DMS114 treated with DMSO at 0.1 percent for 48 hours (cell line): ENCODE measurements around the gene SLC6A11.
A peak's percentile ranks its signal among the peaks of the same experiment; 100 is the strongest.

Experiments
- DNase-seq: peaks from one replicate; lab custom pipeline; 2025; ENCODE audit not compliant: unreplicated experiment; lab: John Stamatoyannopoulos, UW

Gene SLC6A11

GRCh38 chr3:10883478-10884234 is 67.6 kb downstream of the SLC6A11 start:
- peak; percentile 2 for DNase-seq

GRCh38 chr3:10887015-10887414 is 71.0 kb downstream of the SLC6A11 start:
- no peak for DNase-seq

DNA sequence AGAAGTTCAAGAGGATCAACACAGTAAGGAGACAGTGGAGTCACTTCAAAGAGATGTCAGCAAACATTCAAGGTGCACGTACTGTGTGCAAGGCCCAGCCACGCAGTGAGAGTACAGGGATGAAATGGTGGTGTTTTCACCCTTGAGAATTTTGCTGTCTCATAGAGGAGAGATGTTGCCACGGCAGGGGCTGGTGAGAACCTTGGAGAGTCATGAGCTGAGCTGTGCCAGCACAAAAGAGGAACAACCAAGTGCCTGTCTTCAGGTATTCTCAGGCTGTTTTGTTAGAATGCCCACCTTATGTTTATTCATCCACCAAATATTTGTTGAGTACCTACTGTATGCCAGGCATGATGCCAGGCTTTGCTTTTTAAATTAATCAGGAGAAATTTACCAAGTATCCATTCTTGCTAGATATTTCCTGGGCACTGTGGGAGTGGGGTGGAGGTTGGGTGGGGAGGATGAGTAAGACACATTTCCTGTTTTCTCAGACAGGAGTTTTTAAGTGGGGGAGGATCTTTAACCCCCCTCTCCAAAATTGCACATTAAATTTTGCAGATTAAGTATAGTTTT is 72.6 kb downstream of the SLC6A11 start:
- DNase-seq = no peak

GRCh38 chr3:10889206-10889960 is 73.4 kb downstream of the SLC6A11 start:
- DNase-seq = no peak

DNA sequence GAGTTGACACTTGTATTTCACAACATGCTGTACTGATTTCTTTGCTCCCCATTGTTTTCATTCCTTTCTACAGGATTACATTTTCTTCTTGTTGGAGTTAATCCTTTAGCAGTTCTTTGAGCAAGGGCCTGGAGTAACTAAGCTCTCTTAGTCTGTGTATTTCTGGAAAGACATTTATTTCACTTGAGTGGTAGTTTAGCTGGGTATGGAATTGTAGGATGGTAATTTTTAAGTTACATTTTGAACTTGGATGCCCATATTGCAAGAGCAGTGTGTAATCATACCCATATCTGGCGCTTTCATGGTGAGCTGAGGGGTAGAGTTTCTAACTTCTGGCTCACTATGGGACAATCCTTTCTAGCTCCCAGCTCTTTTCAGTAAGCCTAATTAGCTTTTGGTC is 74.6 kb downstream of the SLC6A11 start:
- DNase-seq = no peak

GRCh38 chr3:10892622-10893021 is 76.6 kb downstream of the SLC6A11 start:
- no peak for DNase-seq

DNA sequence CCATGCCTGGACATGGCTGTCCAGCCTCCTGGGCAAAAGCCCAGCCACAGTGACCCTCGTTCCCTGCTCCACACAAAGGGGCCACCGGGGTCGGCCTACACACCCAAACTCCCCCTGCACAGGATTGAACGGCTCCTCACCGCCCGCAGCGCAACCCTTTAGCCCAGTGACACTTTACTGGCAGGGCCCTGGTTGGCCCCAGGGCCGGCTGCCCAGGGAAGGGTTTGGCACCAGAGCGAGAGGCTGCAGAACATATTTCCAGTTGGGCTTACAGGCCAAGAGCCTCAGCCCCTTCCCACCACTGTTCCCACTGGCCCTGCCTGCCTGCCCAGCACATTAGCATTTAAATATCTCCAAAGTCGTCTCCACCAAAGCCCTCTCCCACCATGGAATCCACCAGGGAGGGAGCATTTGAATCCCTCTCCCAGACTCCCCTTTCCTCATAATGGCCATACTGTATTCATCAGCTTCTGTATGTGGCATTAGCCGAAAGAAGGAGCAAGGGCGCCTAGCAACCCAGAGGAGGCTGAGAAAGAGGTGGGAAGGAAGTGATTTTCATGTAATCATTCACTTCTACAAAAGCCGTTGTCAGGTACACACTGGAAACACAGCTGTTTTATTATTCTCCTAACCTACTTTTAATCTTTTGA is 85.4 kb downstream of the SLC6A11 start:
- DNase-seq = no peak

- DNase-seq = no peak
Measured at GRCh38 chr3:10907262-10907661, 91.2 kb downstream of the SLC6A11 start.

- no peak for DNase-seq
Measured at GRCh38 chr3:10910367-10910766, 94.3 kb downstream of the SLC6A11 start.

DNA sequence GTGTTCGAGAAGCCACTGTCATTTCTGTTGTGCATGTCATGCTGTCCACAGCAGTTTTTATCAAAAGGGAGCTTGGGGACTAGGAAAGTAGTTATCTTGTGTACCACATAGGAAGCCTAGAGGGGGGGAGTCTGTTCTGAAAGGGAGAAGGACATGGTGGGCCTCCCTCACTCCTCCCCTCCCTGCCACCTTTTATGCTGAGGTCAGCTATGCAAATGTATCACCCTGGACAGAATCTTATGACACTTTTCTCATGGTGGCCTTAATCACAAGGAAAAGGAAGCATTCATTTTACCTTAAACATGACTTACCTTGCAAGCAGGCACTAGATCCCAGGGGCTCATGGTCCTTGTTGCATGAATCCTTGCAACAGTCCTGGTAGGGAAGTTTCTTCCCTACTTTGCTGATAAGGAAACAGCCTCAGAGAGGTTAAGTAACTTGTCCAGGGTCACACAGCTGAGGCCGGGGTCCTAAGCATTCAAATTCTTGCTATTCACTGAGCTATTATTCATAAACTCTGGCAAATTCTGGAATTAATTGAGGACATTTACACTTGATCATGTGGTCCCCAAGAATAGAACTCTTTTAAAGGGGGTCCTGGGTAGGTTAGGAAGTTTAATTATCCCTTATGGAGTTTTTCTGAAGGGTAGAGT is 95.4 kb downstream of the SLC6A11 start:
- DNase-seq = no peak

- no peak for DNase-seq
Measured at GRCh38 chr3:10912786-10913185, 96.8 kb downstream of the SLC6A11 start.

GRCh38 chr3:10915376-10915775 is 99.3 kb downstream of the SLC6A11 start:
- no peak for DNase-seq

GRCh38 chr3:10917176-10917575 is 101.1 kb downstream of the SLC6A11 start:
- no peak for DNase-seq

- DNase-seq = no peak
Measured at GRCh38 chr3:10918011-10918410, 102.0 kb downstream of the SLC6A11 start.

DNA sequence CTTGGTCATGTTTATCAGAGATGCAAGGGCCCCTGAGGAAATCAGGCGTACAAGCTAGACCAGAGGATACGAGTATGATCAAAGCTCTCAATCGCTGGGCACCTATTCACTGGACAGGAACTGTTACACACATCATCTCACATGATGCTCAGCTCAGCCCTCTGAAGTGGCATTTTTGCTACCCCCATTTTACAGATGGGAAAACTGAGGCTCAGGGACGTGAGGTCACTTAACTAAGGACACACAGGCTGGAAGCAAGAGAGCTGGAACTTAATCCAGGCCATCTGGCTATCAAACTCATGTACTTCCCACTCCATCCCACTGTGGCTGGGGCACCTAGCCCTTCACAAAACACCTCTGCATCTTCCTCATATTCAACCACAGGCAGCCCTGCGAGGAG is 103.6 kb downstream of the SLC6A11 start:
- no peak for DNase-seq

DNA sequence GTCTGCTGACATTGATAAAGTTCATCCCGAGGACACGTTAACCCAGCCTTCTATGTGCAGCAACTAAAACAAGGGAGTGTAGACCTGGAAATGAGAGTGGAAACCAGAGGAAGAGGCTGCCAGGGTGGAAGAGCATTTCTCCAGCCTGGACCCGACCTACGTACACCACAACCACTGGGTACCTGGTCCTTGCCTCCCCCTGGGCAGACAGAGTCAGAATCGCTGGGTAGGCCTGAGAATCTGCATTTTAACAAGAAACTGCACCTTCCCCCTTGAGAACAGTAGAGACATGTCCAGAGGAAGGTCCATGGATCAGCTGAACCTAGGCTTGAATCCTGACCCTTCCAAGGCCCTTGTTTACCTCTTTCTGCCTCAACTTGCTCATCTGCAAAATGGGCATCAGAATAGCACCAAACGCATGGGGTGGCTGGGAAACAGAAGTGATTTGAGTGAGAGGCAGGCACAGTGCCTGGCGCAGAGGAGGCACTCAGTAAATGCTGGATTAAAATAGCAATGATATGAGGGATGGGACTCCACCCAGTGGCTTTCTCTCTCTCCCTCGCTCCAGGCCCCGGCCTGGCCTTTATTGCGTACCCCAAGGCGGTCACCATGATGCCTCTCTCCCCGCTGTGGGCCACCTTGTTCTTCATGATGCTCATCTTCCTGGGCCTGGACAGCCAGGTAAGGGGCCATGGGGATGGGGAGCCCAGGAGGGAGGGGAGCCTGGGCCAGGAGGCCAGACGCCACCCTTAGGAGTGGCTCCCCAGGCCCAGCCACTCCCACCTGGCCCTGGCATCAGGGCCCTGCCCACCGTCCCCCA is 109.6 kb downstream of the SLC6A11 start:
- no peak for DNase-seq

DNA sequence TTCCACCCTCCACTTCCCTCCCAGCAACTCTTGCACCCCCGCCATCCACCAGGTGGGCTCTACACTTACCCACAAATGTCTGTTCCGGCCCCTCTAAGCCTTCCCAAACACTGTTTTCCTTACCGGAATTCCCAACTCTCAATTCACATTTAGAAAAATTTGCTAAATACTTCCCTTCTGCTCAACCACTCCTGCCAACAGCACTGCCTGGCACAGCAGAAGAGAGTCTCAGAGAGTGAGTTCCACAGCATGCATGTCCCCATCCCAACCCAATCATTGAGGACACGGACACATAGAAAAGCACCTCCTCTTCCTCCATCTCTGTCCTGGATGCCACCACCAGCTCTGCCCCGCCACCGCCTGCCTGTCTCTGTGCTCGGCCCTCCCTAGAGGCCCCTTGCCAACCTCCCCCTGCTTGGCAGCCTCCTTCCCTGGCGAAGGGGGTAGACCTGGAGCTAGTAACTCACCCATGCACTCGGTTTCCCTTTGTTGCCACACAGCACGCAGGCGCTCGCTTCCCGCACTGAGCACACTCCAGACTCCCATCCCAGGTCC is 110.3 kb downstream of the SLC6A11 start:
- no peak for DNase-seq

DNA sequence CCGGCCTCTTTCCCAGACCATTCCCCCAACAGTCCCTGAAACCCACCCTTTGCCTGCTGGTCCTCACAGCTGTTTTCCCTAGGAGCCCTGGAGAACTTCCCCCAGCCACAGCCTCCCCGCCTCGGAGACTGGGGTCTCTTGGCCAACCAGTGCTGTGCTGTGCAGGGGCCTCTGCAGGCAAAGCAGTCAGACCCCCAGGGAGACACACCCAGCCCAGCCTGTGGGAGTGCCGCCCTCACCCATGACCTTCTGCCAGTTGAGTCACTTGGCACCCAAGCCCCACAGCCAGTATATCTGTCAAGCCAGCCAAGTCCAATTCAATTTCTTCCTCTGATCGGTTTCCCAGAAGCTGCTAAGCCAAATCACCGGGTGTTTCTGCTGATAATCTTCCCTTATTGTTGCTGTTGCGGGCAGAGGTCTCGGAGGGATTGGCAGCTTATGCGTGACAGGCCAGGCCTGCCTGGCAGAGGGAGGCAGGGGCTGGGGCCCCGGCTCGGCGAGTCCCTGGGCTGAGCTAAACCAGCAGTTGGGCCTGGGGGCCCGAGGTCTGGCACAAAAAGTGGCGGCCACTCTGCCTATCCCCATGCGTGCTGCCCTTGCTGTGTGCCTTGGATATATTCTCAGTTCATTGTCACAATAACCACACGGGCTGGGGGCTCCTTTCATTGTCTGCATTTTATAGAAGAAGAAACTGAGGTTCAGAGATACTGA is 110.9 kb downstream of the SLC6A11 start:
- DNase-seq = no peak

DNA sequence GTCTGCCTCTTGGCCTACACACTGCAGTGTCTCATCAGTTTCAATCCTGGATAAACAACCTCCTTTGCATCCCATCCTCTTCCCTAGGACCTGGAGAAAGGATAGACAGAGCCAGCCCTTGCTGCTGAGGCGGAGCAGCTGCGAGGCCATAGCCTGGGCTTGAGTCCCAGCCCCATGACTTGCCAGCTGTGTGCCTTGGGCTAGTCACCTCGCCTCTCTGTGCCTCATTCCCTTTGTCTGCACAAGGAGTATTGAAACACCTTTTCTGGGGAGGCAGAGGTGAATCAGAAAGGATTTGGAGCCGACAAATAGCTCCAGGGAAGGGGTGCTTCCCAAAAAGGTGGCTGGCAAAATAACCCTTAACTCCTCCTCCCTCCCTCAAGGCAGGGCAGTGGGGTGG is 111.5 kb downstream of the SLC6A11 start:
- DNase-seq = no peak
